ENCODE measurements around the gene FRMPD2. TPM values are rescaled to one million over a fixed set of nuclear protein-coding genes. Genes with fewer than 3 reads are reported as not detected.
"Not testable (repeated sequence)": the region's sequence is repeated elsewhere in the genome, so short reads cannot be mapped to it uniquely, and the experiment has no call there.

The FRMPD2 gene
- total and polyA plus RNA-seq, 2 of the 4 experiments (the other 2 are of a cell fraction) = 0.18 TPM; not detected in 1

DNA sequence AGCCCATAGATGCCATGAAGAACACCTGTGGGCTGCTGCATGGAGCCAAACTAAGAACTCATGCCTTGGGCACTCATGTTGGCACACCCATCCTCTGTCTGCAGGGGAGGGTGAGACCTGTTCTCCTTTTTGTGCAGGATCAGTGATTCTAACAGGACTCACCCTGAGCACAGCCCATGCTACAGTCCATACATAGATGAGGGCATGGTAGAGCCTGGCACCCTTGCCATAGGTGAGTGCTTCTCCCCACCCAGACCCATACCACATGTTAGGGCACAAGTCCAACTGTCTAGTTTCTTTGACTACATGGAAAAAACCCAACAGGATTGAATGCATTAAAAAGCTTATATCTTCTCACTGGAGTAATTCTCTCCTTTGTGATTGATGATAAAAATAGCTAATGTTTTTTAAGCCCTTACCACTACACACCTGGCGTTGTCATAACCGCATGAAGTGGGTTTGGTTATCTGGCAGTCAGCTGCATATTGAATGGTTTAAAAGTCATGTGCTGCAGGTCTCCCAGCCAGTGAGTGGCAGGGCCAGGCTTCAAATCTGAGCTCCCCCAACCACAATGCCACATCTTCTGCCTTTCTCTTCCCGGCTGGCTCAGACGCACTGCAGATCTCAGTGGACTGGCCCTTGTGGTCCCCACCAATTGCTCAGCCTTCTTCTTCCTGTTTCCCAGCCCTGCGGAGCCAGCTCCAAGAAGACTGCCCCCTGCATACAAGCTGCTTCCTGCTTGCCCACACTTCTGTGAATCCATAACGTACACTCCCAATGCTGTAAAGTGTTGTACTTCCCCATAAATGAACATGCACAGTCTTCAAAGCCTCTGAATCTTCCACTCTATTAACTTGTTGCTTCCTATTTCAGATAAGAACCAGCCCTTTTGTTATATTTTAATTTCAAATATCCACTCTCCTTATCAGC, 120.0 kb downstream of the FRMPD2 start:
- H3K9me1 ChIP-seq (ENCODE audit: insufficient read depth, low read length) = not testable (repeated sequence)

DNA sequence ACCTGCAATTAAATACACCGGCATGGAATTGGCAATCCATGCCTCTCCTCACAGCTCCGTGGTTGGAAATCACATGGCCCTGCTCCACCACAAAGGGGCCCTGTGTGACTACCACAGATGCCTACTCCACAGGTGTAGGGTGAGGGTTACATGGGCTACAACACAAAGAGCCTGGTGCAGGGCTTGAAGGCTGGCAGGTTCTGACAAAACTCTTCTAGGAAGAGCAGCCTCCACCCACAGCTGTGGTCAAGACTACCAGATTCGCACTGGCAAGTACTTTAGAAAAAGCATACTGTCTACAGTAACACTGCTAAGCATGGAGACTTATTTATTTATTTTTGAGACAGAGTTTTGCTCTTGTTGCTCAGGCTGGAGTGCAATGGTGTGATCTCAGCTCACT, 126.9 kb downstream of the FRMPD2 start:
- DNase-seq; H2AK9ac ChIP-seq (replicated peaks; ENCODE audit: low read depth, low read length, poor library complexity); H2AK5ac ChIP-seq (ENCODE audit: low read depth, low read length); H2BK120ac ChIP-seq (ENCODE audit: low read depth, low read length); in situ Hi-C loops (cut with MboI; ENCODE audit: low sequenced_read_pairs); H2BK15ac ChIP-seq (ENCODE audit: low read depth, low read length); H3K36me3 ChIP-seq (ENCODE audit: control insufficient read depth, insufficient read depth, low read length); H4K8ac ChIP-seq (ENCODE audit: low read depth in 2 of 2, low read length in 2 of 2); H3K79me1 ChIP-seq (ENCODE audit: low read depth in 1 of 2, low read length in 2 of 2); BruUV-seq (replicated peaks); H2AFZ ChIP-seq (replicated peaks; ENCODE audit: low read length, poor library complexity); H2BK5ac ChIP-seq (ENCODE audit: low read depth, low read length, poor library complexity, severe bottlenecking); H3K9me3 ChIP-seq (ENCODE audit: control insufficient read depth, insufficient read depth, low read length); ATAC-seq (ENCODE audit: low read depth); H3K9me1 ChIP-seq (ENCODE audit: insufficient read depth, low read length); H3K23ac ChIP-seq (ENCODE audit: low read depth, low read length); H3K4me2 ChIP-seq (ENCODE audit: low read depth, low read length); H4K91ac ChIP-seq (ENCODE audit: insufficient read depth, low read depth, low read length); H3K4me1 ChIP-seq (ENCODE audit: control insufficient read depth, insufficient read depth, low read length); dilution Hi-C loops (cut with HindIII; ENCODE audit: low sequenced_read_pairs, unreplicated experiment); intact Hi-C loops (cut with micrococcal nuclease); H3K27ac ChIP-seq (ENCODE audit: insufficient read depth, low read length); H3K9ac ChIP-seq (ENCODE audit: low read depth, low read length); H2BK20ac ChIP-seq (ENCODE audit: low read depth, low read length); H3K4me3 ChIP-seq (ENCODE audit: insufficient read depth, low read depth, low read length); H3K4ac ChIP-seq (ENCODE audit: low read depth, low read length); H3K14ac ChIP-seq (replicated peaks; ENCODE audit: low read depth, low read length); H3K56ac ChIP-seq (ENCODE audit: extremely low read depth, insufficient read depth, low read length); H3K18ac ChIP-seq (ENCODE audit: low read depth, low read length); H4K5ac ChIP-seq (ENCODE audit: low read depth, low read length); H3K27me3 ChIP-seq (ENCODE audit: control insufficient read depth, insufficient read depth, low read length); H4K20me1 ChIP-seq (ENCODE audit: insufficient read depth, low read length); POLR2A ChIA-PET (ENCODE audit: unreplicated experiment); CTCF ChIA-PET: not testable (repeated sequence)
- no CpG with 5 or more reads among the region's 3 CpGs for WGBS, 2 experiments (ENCODE audit: extremely low coverage in 2 of 2, insufficient read length in 1 of 2)

More for the DNA sequence above, 120.0 kb downstream of the FRMPD2 start:
- H4K8ac ChIP-seq (ENCODE audit: low read depth in 2 of 2, low read length in 2 of 2); H4K20me1 ChIP-seq (ENCODE audit: insufficient read depth, low read length); H3K27me3 ChIP-seq (ENCODE audit: control insufficient read depth, insufficient read depth, low read length); H3K4me3 ChIP-seq (ENCODE audit: insufficient read depth, low read depth, low read length); H2BK5ac ChIP-seq (ENCODE audit: low read depth, low read length, poor library complexity, severe bottlenecking); H4K91ac ChIP-seq (ENCODE audit: insufficient read depth, low read depth, low read length); POLR2A ChIA-PET (ENCODE audit: unreplicated experiment); dilution Hi-C loops (cut with HindIII; ENCODE audit: low sequenced_read_pairs, unreplicated experiment); H2AFZ ChIP-seq (replicated peaks; ENCODE audit: low read length, poor library complexity); BruUV-seq (replicated peaks); ATAC-seq (ENCODE audit: low read depth); H3K4me1 ChIP-seq (ENCODE audit: control insufficient read depth, insufficient read depth, low read length); H2AK5ac ChIP-seq (ENCODE audit: low read depth, low read length); DNase-seq; H3K4ac ChIP-seq (ENCODE audit: low read depth, low read length); H3K23ac ChIP-seq (ENCODE audit: low read depth, low read length); intact Hi-C loops (cut with micrococcal nuclease); H2BK120ac ChIP-seq (ENCODE audit: low read depth, low read length); H3K14ac ChIP-seq (replicated peaks; ENCODE audit: low read depth, low read length); H2BK15ac ChIP-seq (ENCODE audit: low read depth, low read length); CTCF ChIA-PET; in situ Hi-C loops (cut with MboI; ENCODE audit: low sequenced_read_pairs); H2AK9ac ChIP-seq (replicated peaks; ENCODE audit: low read depth, low read length, poor library complexity); H3K79me1 ChIP-seq (ENCODE audit: low read depth in 1 of 2, low read length in 2 of 2); H3K18ac ChIP-seq (ENCODE audit: low read depth, low read length); H3K56ac ChIP-seq (ENCODE audit: extremely low read depth, insufficient read depth, low read length); H3K27ac ChIP-seq (ENCODE audit: insufficient read depth, low read length); H3K9ac ChIP-seq (ENCODE audit: low read depth, low read length); H3K9me3 ChIP-seq (ENCODE audit: control insufficient read depth, insufficient read depth, low read length); H3K4me2 ChIP-seq (ENCODE audit: low read depth, low read length); H3K36me3 ChIP-seq (ENCODE audit: control insufficient read depth, insufficient read depth, low read length); H4K5ac ChIP-seq (ENCODE audit: low read depth, low read length); H2BK20ac ChIP-seq (ENCODE audit: low read depth, low read length): not testable (repeated sequence)
- no CpG with 5 or more reads among the region's 6 CpGs for WGBS, 2 experiments (ENCODE audit: extremely low coverage in 2 of 2, insufficient read length in 1 of 2)
